ENCODE measurements around the gene SPTLC1. TPM values are rescaled to one million over a fixed set of nuclear protein-coding genes. Genes with fewer than 3 reads are reported as not detected.

The SPTLC1 gene
- total RNA-seq, 1 experiment from 2014 or later: 47.3 TPM

- H3K79me2 ChIP-seq (ENCODE audit: low read length): peaks cover 88% of the 10 kb centered on the region
Measured at GRCh38 chr9:92095236-92095635, 20.0 kb downstream of the SPTLC1 start.

DNA sequence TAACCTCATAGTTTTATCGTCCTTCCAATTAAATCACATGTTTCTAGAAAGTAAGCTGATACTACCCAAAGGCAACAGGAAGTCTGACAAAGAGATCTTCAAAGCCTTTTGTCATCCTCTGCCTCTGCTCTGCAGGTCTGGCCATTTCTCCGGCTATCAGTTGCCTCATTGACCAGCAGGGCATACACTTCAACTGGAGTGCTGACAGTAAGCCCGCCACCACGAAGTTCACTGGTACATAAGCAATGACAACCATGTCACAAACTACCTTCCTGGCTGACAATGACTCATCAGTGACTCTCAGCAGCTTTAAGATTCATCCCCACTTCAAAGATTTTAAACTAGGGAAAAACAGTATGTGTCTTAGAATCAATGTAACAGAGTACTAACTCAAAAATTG lies 20.6 kb downstream of the SPTLC1 start:
- H3K9ac ChIP-seq (ENCODE audit: low read length): no peak overlapping the region
- peaks cover under 1% of the 10 kb centered on the region; the same call in 1 of the 2 replicates for H3K9me3 ChIP-seq (ENCODE audit: low read length)
- DNase-seq: no peak
- H3K4me3 ChIP-seq (ENCODE audit: low read length): no peak overlapping the region
- H3K36me3 ChIP-seq (ENCODE audit: insufficient read depth, low read length): peaks cover 8% of the 10 kb centered on the region; the same call in 1 of the 2 replicates
- no peaks in the 10 kb centered on the region for H4K20me1 ChIP-seq (ENCODE audit: insufficient read depth, low read depth, low read length)
- no peak overlapping the region for H3K4me2 ChIP-seq (ENCODE audit: low read depth, low read length, poor library complexity, severe bottlenecking)
- no peak overlapping the region for H3K27ac ChIP-seq (ENCODE audit: low read length)
- H3K79me2 ChIP-seq (ENCODE audit: low read length): peaks cover 88% of the 10 kb centered on the region
- H3K27me3 ChIP-seq (ENCODE audit: low read length): no peaks in the 10 kb centered on the region
- no peaks in the 10 kb centered on the region for H3K4me1 ChIP-seq (ENCODE audit: low read length)
- no peaks in the 10 kb centered on the region for H3K9me2 ChIP-seq (replicated peaks; ENCODE audit: insufficient read depth, low read length)
- no peak overlapping the region for H2AFZ ChIP-seq (ENCODE audit: low read length)

More at GRCh38 chr9:92095236-92095635, 20.0 kb downstream of the SPTLC1 start:
- no peak overlapping the region for H3K27ac ChIP-seq (ENCODE audit: low read length)
- H3K4me2 ChIP-seq (ENCODE audit: low read depth, low read length, poor library complexity, severe bottlenecking): no peak overlapping the region
- DNase-seq: no peak
- H2AFZ ChIP-seq (ENCODE audit: low read length): no peak overlapping the region
- H3K27me3 ChIP-seq (ENCODE audit: low read length): no peaks in the 10 kb centered on the region
- no peak overlapping the region for H3K4me3 ChIP-seq (ENCODE audit: low read length)
- no peaks in the 10 kb centered on the region for H4K20me1 ChIP-seq (ENCODE audit: insufficient read depth, low read depth, low read length)
- no peak overlapping the region for H3K9ac ChIP-seq (ENCODE audit: low read length)
- no peaks in the 10 kb centered on the region for H3K9me3 ChIP-seq (ENCODE audit: low read length)
- H3K9me2 ChIP-seq (replicated peaks; ENCODE audit: insufficient read depth, low read length): no peaks in the 10 kb centered on the region
- H3K36me3 ChIP-seq (ENCODE audit: insufficient read depth, low read length): peaks cover 3% of the 10 kb centered on the region; the same call in 1 of the 2 replicates
- no peaks in the 10 kb centered on the region for H3K4me1 ChIP-seq (ENCODE audit: low read length)

GRCh38 chr9:92077888-92078287 lies 37.3 kb downstream of the SPTLC1 start:
- H3K4me2 ChIP-seq (ENCODE audit: low read depth, low read length, poor library complexity, severe bottlenecking): no peak overlapping the region
- no peaks in the 10 kb centered on the region for H3K27me3 ChIP-seq (ENCODE audit: low read length)
- H4K20me1 ChIP-seq (ENCODE audit: insufficient read depth, low read depth, low read length): no peaks in the 10 kb centered on the region
- H3K4me1 ChIP-seq (ENCODE audit: low read length): no peaks in the 10 kb centered on the region
- no peaks in the 10 kb centered on the region for H3K9me2 ChIP-seq (replicated peaks; ENCODE audit: insufficient read depth, low read length)
- no peak for DNase-seq
- H3K9me3 ChIP-seq (ENCODE audit: low read length): no peaks in the 10 kb centered on the region
- H2AFZ ChIP-seq (ENCODE audit: low read length): no peak overlapping the region
- H3K79me2 ChIP-seq (ENCODE audit: low read length): peaks cover 17% of the 10 kb centered on the region
- H3K27ac ChIP-seq (ENCODE audit: low read length): no peak overlapping the region
- H3K4me3 ChIP-seq (ENCODE audit: low read length): no peak overlapping the region
- peaks cover 16% of the 10 kb centered on the region; the same call in 1 of the 2 replicates for H3K36me3 ChIP-seq (ENCODE audit: insufficient read depth, low read length)
- no peak overlapping the region for H3K9ac ChIP-seq (ENCODE audit: low read length)

- H3K9me3 ChIP-seq (ENCODE audit: low read length): no peaks in the 10 kb centered on the region
- no peaks in the 10 kb centered on the region for H3K27me3 ChIP-seq (ENCODE audit: low read length)
- no peak overlapping the region for H3K4me3 ChIP-seq (ENCODE audit: low read length)
- no peak overlapping the region for H3K27ac ChIP-seq (ENCODE audit: low read length)
- H3K4me2 ChIP-seq (ENCODE audit: low read depth, low read length, poor library complexity, severe bottlenecking): no peak overlapping the region
- no peak overlapping the region for H3K9ac ChIP-seq (ENCODE audit: low read length)
- H4K20me1 ChIP-seq (ENCODE audit: insufficient read depth, low read depth, low read length): no peaks in the 10 kb centered on the region
- peaks cover 13% of the 10 kb centered on the region for H3K79me2 ChIP-seq (ENCODE audit: low read length)
- H3K9me2 ChIP-seq (replicated peaks; ENCODE audit: insufficient read depth, low read length): no peaks in the 10 kb centered on the region
- H3K36me3 ChIP-seq (ENCODE audit: insufficient read depth, low read length): peaks cover 7% of the 10 kb centered on the region; the same call in 1 of the 2 replicates
- DNase-seq: no peak
- H3K4me1 ChIP-seq (ENCODE audit: low read length): no peaks in the 10 kb centered on the region
- H2AFZ ChIP-seq (ENCODE audit: low read length): no peak overlapping the region
Measured at GRCh38 chr9:92071634-92072033, 43.6 kb downstream of the SPTLC1 start.

GRCh38 chr9:92066168-92066567 lies 49.0 kb downstream of the SPTLC1 start:
- H3K9me2 ChIP-seq (replicated peaks; ENCODE audit: insufficient read depth, low read length): no peaks in the 10 kb centered on the region
- no peak overlapping the region for H2AFZ ChIP-seq (ENCODE audit: low read length)
- peaks cover 53% of the 10 kb centered on the region for H3K36me3 ChIP-seq (ENCODE audit: insufficient read depth, low read length)
- no peak overlapping the region for H3K4me2 ChIP-seq (ENCODE audit: low read depth, low read length, poor library complexity, severe bottlenecking)
- no peak overlapping the region for H3K4me3 ChIP-seq (ENCODE audit: low read length)
- no peaks in the 10 kb centered on the region for H3K4me1 ChIP-seq (ENCODE audit: low read length)
- peaks cover 21% of the 10 kb centered on the region for H3K9me3 ChIP-seq (ENCODE audit: low read length)
- DNase-seq: no peak
- H3K79me2 ChIP-seq (ENCODE audit: low read length): peaks cover 30% of the 10 kb centered on the region
- H3K27ac ChIP-seq (ENCODE audit: low read length): no peak overlapping the region
- no peaks in the 10 kb centered on the region for H4K20me1 ChIP-seq (ENCODE audit: insufficient read depth, low read depth, low read length)
- no peaks in the 10 kb centered on the region for H3K27me3 ChIP-seq (ENCODE audit: low read length)
- no peak overlapping the region for H3K9ac ChIP-seq (ENCODE audit: low read length)

DNA sequence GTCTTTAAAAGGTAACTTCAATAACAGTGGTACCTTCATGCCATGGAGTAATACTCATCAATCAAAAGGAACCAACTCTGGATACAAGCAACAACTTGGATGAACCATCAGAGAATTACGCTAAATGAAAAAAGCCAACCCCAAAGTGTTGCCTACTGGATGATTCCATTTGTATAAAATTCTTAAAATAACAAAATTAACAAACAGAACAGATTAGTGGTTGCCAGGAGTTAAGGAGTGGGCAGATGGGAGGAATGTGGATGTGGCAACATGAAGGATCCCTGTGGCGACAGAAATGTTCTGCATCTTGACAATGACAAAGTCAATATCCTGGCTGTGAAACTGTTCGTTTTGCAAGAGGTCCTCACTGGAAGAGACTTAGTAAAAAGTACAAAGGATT lies 50.5 kb downstream of the SPTLC1 start:
- Histone ChIP-seq H3K4me3 (ENCODE audit: low read length) (no peak overlapping the region), H3K36me3 (ENCODE audit: insufficient read depth, low read length) (peaks cover 53% of the 10 kb centered on the region), H2AFZ (ENCODE audit: low read length) (no peak overlapping the region), H3K9me3 (ENCODE audit: low read length) (peaks cover 21% of the 10 kb centered on the region), H3K79me2 (ENCODE audit: low read length) (peaks cover 38% of the 10 kb centered on the region), H3K9ac (ENCODE audit: low read length) (no peak overlapping the region), H4K20me1 (ENCODE audit: insufficient read depth, low read depth, low read length) (no peaks in the 10 kb centered on the region), H3K4me1 (ENCODE audit: low read length) (no peaks in the 10 kb centered on the region), H3K27ac (ENCODE audit: low read length) (no peak overlapping the region), H3K4me2 (ENCODE audit: low read depth, low read length, poor library complexity, severe bottlenecking) (no peak overlapping the region), H3K9me2 (replicated peaks; ENCODE audit: insufficient read depth, low read length) (no peaks in the 10 kb centered on the region), H3K27me3 (ENCODE audit: low read length) (no peaks in the 10 kb centered on the region)
- no peak for DNase-seq

DNA sequence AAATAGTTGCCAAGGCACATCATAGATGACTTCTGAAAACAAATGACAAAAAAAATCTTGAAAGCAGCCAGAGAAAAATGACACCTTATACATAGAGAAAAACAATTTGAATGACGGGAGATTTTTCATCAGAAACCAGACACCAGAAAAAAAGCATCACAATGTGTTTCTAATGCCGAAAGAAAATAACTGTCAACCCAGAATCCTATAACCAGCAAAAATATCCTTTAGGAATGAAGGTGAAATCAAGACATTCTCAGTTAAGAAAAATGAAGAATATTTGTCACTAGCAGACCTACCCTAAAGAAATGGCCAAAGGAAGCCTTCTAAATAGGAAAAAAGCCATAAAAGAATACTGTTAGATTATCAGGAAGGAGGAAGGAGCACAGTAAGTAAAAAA lies 54.0 kb downstream of the SPTLC1 start:
- peaks cover 18% of the 10 kb centered on the region for H3K4me1 ChIP-seq (ENCODE audit: low read length)
- H3K27ac ChIP-seq (ENCODE audit: low read length): no peak overlapping the region
- no peaks in the 10 kb centered on the region for H4K20me1 ChIP-seq (ENCODE audit: insufficient read depth, low read depth, low read length)
- H3K36me3 ChIP-seq (ENCODE audit: insufficient read depth, low read length): peaks cover 57% of the 10 kb centered on the region
- no peak for DNase-seq
- no peak overlapping the region for H3K4me3 ChIP-seq (ENCODE audit: low read length)
- no peak overlapping the region for H3K4me2 ChIP-seq (ENCODE audit: low read depth, low read length, poor library complexity, severe bottlenecking)
- no peak overlapping the region for H3K9ac ChIP-seq (ENCODE audit: low read length)
- no peak overlapping the region for H2AFZ ChIP-seq (ENCODE audit: low read length)
- peaks cover 47% of the 10 kb centered on the region for H3K79me2 ChIP-seq (ENCODE audit: low read length)
- no peaks in the 10 kb centered on the region for H3K27me3 ChIP-seq (ENCODE audit: low read length)
- H3K9me2 ChIP-seq (replicated peaks; ENCODE audit: insufficient read depth, low read length): no peaks in the 10 kb centered on the region
- peaks cover 21% of the 10 kb centered on the region for H3K9me3 ChIP-seq (ENCODE audit: low read length)

- peaks cover 42% of the 10 kb centered on the region for H3K79me2 ChIP-seq (ENCODE audit: low read length)
- no peak for DNase-seq
- no peak overlapping the region for H3K4me2 ChIP-seq (ENCODE audit: low read depth, low read length, poor library complexity, severe bottlenecking)
- peaks cover 18% of the 10 kb centered on the region for H3K4me1 ChIP-seq (ENCODE audit: low read length)
- H4K20me1 ChIP-seq (ENCODE audit: insufficient read depth, low read depth, low read length): no peaks in the 10 kb centered on the region
- no peak overlapping the region for H3K9ac ChIP-seq (ENCODE audit: low read length)
- H3K27ac ChIP-seq (ENCODE audit: low read length): no peak overlapping the region
- peaks cover 21% of the 10 kb centered on the region for H3K9me3 ChIP-seq (ENCODE audit: low read length)
- no peak overlapping the region for H3K4me3 ChIP-seq (ENCODE audit: low read length)
- no peaks in the 10 kb centered on the region for H3K9me2 ChIP-seq (replicated peaks; ENCODE audit: insufficient read depth, low read length)
- H3K27me3 ChIP-seq (ENCODE audit: low read length): no peaks in the 10 kb centered on the region
- H2AFZ ChIP-seq (ENCODE audit: low read length): no peak overlapping the region
- peaks cover 42% of the 10 kb centered on the region for H3K36me3 ChIP-seq (ENCODE audit: insufficient read depth, low read length)
Measured at GRCh38 chr9:92059661-92060060, 55.6 kb downstream of the SPTLC1 start.
